ENCODE results near the gene ERCC2.

DNA sequence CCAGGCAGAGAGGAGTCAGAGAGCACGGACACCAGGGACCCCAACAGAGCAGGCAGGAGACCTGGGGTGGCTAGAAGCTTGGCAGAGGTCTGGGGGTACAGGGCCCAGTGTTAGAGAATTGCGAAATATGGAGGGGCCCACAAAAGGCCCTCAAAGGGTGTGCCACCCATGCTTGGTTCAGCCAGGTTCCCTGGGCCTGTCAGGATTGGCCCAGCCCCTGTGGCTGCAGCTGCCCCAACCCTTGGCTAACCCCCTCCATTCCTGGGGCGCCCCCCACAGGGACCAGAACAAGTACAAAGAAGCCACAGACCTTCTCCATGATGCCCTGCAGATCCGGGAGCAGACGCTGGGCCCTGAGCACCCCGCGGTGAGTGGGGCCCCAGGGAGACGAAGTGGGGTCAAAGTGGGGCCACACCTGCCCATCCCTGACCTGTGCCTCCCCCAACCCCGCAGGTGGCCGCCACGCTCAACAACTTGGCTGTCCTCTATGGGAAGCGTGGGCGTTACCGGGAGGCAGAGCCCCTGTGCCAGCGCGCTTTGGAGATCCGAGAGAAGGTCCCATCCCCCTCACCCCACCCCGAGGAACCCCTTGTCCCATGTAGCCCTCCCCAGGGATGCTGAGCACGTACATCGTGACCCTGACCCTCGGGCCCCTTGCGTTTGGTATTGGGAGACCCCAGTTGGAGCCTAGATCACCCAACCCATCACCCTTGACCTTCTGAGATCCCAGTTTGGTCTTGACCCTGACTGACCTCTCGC is 21.8 kb downstream of the ERCC2 start:
- TF ChIP-seq SPI1 (IDR thresholded peaks at IDR 0.05; ENCODE audit: low read depth, low read length) (no peak), POLR2A (IDR thresholded peaks at IDR 0.05; ENCODE audit: low read depth, low read length) (no peak)

Measured in GM12891 (cell line).